Thyroid gland (tissue), 4 donors: ENCODE results near the gene CISD1.

Source experiments
- CTCF ChIP-seq, 6 experiments: fragments of 200-600 bp in 3 of 6; fragments of 450-650 bp in 3 of 6; sonication (generic) in 3 of 6; IDR thresholded peaks; one replicate each; pipeline ENCODE4 v1.5.1; 2016 to 2019; ENCODE audit warnings: antibody characterized with exemption in 6 of 6, mild to moderate bottlenecking in 2 of 6, inconsistent platforms in 1 of 6, moderate library complexity in 1 of 6
- POLR2A ChIP-seq, 2 donors: fragments of 450-650 bp; IDR thresholded peaks; one replicate each; pipeline ENCODE4 v1.6.1; 2017; ENCODE audit warnings: antibody characterized with exemption in 2 of 2, mild to moderate bottlenecking in 2 of 2, moderate library complexity in 1 of 2

GRCh38 chr10:58320351-58321049, 51.5 kb downstream of the CISD1 start:
- no peak for TF ChIP-seq CTCF (IDR thresholded peaks at IDR 0.05)
- no peak for TF ChIP-seq POLR2A (IDR thresholded peaks at IDR 0.05)
